Activated CD8-positive, alpha-beta memory T cell treated with anti-CD3 and anti-CD28 coated beads for 48 hours (primary cell): Measurements from ENCODE around the gene SEMA4G.

Experiments used
- DNase-seq, 3 experiments: peaks; one replicate each; pipeline ENCODE4 v3.0.0-alpha.2; 2020; ENCODE audit warnings: low read depth in 2 of 3, low spot score in 2 of 3

SEMA4G gene

GRCh38 chr10:100969187-100970075, at the start of gene SEMA4G:
Gene SEMA4G, plus strand, starts transcription at chr10:100969504. Its CDS starts 3,409 bp downstream, at chr10:100972913.
- DNase-seq: no peak

- no peak for DNase-seq
Measured at GRCh38 chr10:100923580-100923979, 45.7 kb upstream of the SEMA4G start.

GRCh38 chr10:100927266-100927665, 42.0 kb upstream of the SEMA4G start:
- DNase-seq: no peak

GRCh38 chr10:100928039-100928438, 41.3 kb upstream of the SEMA4G start:
- DNase-seq: no peak

GRCh38 chr10:100930368-100930767, 38.9 kb upstream of the SEMA4G start:
- DNase-seq: no peak

GRCh38 chr10:100934084-100934659, 35.1 kb upstream of the SEMA4G start:
- no peak for DNase-seq

GRCh38 chr10:100939763-100940344, 29.4 kb upstream of the SEMA4G start:
- no peak for DNase-seq

- DNase-seq: no peak
Measured at GRCh38 chr10:100942229-100942628, 27.1 kb upstream of the SEMA4G start.

GRCh38 chr10:100943508-100943907, 25.8 kb upstream of the SEMA4G start:
- DNase-seq: no peak

- DNase-seq: no peak
Measured at GRCh38 chr10:100945754-100946153, 23.6 kb upstream of the SEMA4G start.

GRCh38 chr10:100948916-100949315, 20.4 kb upstream of the SEMA4G start:
- DNase-seq: no peak

- DNase-seq: no peak
Measured at GRCh38 chr10:100960251-100960650, 9.1 kb upstream of the SEMA4G start.

- no peak for DNase-seq
Measured at GRCh38 chr10:100962351-100963080, 6.8 kb upstream of the SEMA4G start.

- no peak for DNase-seq
Measured at GRCh38 chr10:100963826-100964225, 5.5 kb upstream of the SEMA4G start.

GRCh38 chr10:100965820-100966219, 3.5 kb upstream of the SEMA4G start:
- no peak for DNase-seq

GRCh38 chr10:100966887-100967286, 2.4 kb upstream of the SEMA4G start:
- no peak for DNase-seq

GRCh38 chr10:100967332-100967731, 2.0 kb upstream of the SEMA4G start:
- no peak for DNase-seq

GRCh38 chr10:100968062-100968736, 1.1 kb upstream of the SEMA4G start:
- no peak for DNase-seq

- DNase-seq: no peak
Measured at GRCh38 chr10:100968863-100969186, 479 bp upstream of the SEMA4G start.

- DNase-seq: no peak
Measured at GRCh38 chr10:100970076-100970913, 991 bp downstream of the SEMA4G start.
